ENCODE measurements around the gene ZNF169. TPM values are rescaled to one million over a fixed set of nuclear protein-coding genes. Genes with fewer than 3 reads are reported as not detected.

The ZNF169 gene
- total RNA-seq, 1 donor from 2014 or later, result 14.0 TPM

GRCh38 chr9:94286116-94286515, 27.0 kb downstream of the ZNF169 start:
- DNase-seq (ENCODE audit: extremely low spot score in 2 of 2), result no peak
- no peaks in the 10 kb centered on the region for H3K36me3 ChIP-seq
- H3K27ac ChIP-seq, result no peak overlapping the region
- no peak overlapping the region for H3K4me3 ChIP-seq
- H3K4me1 ChIP-seq, result no peaks in the 10 kb centered on the region
- no peaks in the 10 kb centered on the region for H3K9me3 ChIP-seq
- intact Hi-C loops (cut with DNase I), result no loop called here
- no peaks in the 10 kb centered on the region for H3K27me3 ChIP-seq
- TF ChIP-seq CTCF (IDR thresholded peaks at IDR 0.05) (no peak), POLR2A (IDR thresholded peaks at IDR 0.05) (no peak), POLR2AphosphoS5 (IDR thresholded peaks at IDR 0.05; ENCODE audit: insufficient read depth in 1 of 2, low read depth in 1 of 2) (no peak)

- no peak overlapping the region for H3K27ac ChIP-seq
Measured at GRCh38 chr9:94287877-94288513, 28.9 kb downstream of the ZNF169 start.

DNA sequence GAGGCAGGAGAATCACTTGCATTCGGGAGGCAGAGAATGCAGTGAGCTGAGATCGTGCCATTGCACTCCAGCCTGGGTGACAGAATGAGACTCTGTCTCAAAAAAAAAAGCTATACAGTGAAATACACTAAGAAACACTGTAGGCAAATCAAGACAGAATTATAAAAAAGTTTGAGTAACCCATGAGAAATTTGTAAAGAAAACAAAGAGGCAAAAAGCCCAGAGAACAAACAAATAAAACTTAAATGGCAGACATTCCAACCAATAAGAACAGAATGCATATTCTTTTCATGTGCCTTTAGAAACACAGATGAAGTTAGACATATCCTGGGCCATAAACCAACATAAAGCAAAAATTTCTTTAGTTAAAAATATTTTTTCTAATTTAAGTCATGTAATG, 30.6 kb downstream of the ZNF169 start:
- Histone ChIP-seq H3K27ac (no peak overlapping the region), H3K4me3 (no peak overlapping the region), H3K36me3 (peaks cover 0 to 12% of the 10 kb centered on the region in 2 donors), H3K4me1 (no peaks in the 10 kb centered on the region), H3K9me3 (no peaks in the 10 kb centered on the region), H3K27me3 (no peaks in the 10 kb centered on the region)
- TF ChIP-seq CTCF (IDR thresholded peaks at IDR 0.05) (no peak), POLR2AphosphoS5 (IDR thresholded peaks at IDR 0.05; ENCODE audit: insufficient read depth in 1 of 2, low read depth in 1 of 2) (no peak), POLR2A (IDR thresholded peaks at IDR 0.05) (no peak)
- DNase-seq (ENCODE audit: extremely low spot score in 2 of 2), result no peak
- intact Hi-C loops (cut with DNase I), result no loop called here

More at GRCh38 chr9:94287877-94288513, 28.9 kb downstream of the ZNF169 start:
- intact Hi-C loops (cut with DNase I), result no loop called here
- TF ChIP-seq CTCF (IDR thresholded peaks at IDR 0.05), result no peak
- TF ChIP-seq POLR2A (IDR thresholded peaks at IDR 0.05), result no peak
- TF ChIP-seq POLR2AphosphoS5 (IDR thresholded peaks at IDR 0.05; ENCODE audit: insufficient read depth in 1 of 2, low read depth in 1 of 2), result no peak
- Histone ChIP-seq H3K9me3 (no peaks in the 10 kb centered on the region), H3K4me1 (no peaks in the 10 kb centered on the region), H3K36me3 (peaks cover 0 to 3% of the 10 kb centered on the region in 2 donors), H3K27me3 (no peaks in the 10 kb centered on the region), H3K4me3 (no peak overlapping the region)
- no peak for DNase-seq (ENCODE audit: extremely low spot score in 2 of 2)

DNA sequence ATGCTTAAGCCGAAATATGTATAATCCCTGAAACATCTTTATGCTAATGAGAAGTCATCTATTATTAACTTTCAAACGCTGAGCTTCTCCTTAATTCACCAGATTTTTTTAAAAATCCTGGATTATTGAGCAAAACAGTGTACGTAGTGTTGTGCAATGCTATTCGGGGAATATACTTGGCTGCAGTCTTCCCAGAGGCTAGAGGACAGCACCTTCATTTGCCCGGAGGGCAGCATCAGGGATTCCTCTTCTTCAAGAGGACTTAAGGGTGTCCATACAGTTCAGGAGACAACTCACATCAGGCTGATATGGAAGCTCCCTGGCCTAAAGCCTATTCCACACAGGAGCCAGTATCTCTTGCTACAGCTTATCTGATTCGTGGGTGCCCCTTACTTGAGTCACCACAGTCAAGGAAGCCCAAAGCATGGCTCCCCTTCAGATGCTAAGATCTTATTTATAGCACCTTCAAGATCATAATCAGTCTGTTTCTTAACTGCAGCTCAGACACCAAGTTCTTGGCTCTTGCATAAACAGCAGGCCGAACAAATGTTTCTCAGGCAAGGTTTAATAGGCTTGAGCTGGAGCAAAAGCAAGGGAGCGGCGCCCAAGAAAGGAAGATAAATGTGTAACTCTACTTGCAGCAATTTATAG, 40.0 kb downstream of the ZNF169 start:
- intact Hi-C loops (cut with DNase I), result no loop called here
- Histone ChIP-seq H3K27me3 (no peaks in the 10 kb centered on the region), H3K27ac (no peak overlapping the region), H3K36me3 (peaks cover 0 to 6% of the 10 kb centered on the region in 2 donors), H3K9me3 (no peaks in the 10 kb centered on the region), H3K4me1 (no peaks in the 10 kb centered on the region), H3K4me3 (no peak overlapping the region)
- no peak for TF ChIP-seq POLR2AphosphoS5 (IDR thresholded peaks at IDR 0.05; ENCODE audit: insufficient read depth in 1 of 2, low read depth in 1 of 2)
- TF ChIP-seq POLR2A (IDR thresholded peaks at IDR 0.05), result no peak
- no peak for TF ChIP-seq CTCF (IDR thresholded peaks at IDR 0.05)
- DNase-seq (ENCODE audit: extremely low spot score in 2 of 2), result no peak

All from vagina (tissue), 2 donors.